HEK293T (cell line): Measurements from ENCODE around the gene EFNA5.

Source experiments
- ELF4 ChIP-seq: fragments of 450-650 bp; IDR thresholded peaks from 2 replicates; pipeline ENCODE4 v1.6.1; 2017; ENCODE audit warnings: antibody characterized with exemption
- PKNOX1 ChIP-seq: fragments of 450-650 bp; IDR thresholded peaks from 2 replicates; pipeline ENCODE4 v1.6.1; 2016

GRCh38 chr5:107483231-107484024 lies 187.3 kb downstream of the EFNA5 start:
- no peak for TF ChIP-seq ELF4
- no peak for TF ChIP-seq PKNOX1
